ENCODE results near the gene ICOSLG. TPM values are rescaled to one million over a fixed set of nuclear protein-coding genes. Genes with fewer than 3 reads are reported as not detected.
"Not testable (repeated sequence)": the region's sequence is repeated elsewhere in the genome, so short reads cannot be mapped to it uniquely, and the experiment has no call there.

ICOSLG gene
- total RNA-seq, 6 donors from 2014 or later: 1.8 to 16.4 (median 9.0) TPM

DNA sequence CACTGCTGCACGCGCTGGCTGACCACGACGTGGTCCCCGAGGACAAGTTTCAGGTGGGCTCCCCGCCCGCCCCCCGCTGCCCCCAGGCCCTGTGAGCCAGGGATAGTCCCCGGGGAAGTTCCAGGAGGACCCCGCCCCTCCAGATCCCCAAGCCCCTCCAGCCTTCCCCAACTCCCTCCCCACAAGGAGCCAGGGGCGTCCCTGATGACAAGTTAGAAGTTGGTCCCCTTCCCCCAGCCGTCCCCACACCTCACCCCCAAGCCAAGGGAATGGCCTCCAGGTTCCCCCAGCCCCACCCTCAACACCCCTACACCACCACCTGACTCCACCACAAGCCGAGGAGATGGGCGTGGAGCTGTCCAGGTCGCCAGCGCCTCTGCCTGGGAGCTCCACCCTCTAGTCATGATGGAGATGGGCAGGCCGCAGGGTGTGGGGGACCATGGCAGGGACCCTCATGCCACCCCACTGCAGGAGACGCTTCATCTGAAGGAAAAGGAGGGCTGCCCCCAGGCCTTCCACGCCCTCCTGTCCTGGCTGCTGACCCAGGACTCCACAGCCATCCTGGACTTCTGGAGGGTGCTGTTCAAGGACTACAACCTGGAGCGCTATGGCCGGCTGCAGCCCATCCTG, 45.5 kb upstream of the ICOSLG start:
- no peaks in the 10 kb centered on the region for H3K9me3 ChIP-seq
- H3K27me3 ChIP-seq: peaks cover 0 to 20% (median 3%) of the 10 kb centered on the region in 4 donors
- TF ChIP-seq POLR2AphosphoS5 (IDR thresholded peaks at IDR 0.05) (no peak), POLR2A (IDR thresholded peaks at IDR 0.05) (no peak), EP300 (IDR thresholded peaks at IDR 0.05) (no peak)
- TF ChIP-seq, protein P1, sequence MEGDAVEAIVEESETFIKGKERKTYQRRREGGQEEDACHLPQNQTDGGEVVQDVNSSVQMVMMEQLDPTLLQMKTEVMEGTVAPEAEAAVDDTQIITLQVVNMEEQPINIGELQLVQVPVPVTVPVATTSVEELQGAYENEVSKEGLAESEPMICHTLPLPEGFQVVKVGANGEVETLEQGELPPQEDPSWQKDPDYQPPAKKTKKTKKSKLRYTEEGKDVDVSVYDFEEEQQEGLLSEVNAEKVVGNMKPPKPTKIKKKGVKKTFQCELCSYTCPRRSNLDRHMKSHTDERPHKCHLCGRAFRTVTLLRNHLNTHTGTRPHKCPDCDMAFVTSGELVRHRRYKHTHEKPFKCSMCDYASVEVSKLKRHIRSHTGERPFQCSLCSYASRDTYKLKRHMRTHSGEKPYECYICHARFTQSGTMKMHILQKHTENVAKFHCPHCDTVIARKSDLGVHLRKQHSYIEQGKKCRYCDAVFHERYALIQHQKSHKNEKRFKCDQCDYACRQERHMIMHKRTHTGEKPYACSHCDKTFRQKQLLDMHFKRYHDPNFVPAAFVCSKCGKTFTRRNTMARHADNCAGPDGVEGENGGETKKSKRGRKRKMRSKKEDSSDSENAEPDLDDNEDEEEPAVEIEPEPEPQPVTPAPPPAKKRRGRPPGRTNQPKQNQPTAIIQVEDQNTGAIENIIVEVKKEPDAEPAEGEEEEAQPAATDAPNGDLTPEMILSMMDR (IDR thresholded peaks at IDR 0.05): no peak
- whole genome bisulfite sequencing, 2 donors: 66 to 76% methylated on average over 6 to 18 of the region's 21 CpGs
- H3K27ac ChIP-seq: no peak overlapping the region
- ATAC-seq (ENCODE audit: low FRiP score in 2 of 2): no peak
- no peaks in the 10 kb centered on the region for H3K36me3 ChIP-seq
- peaks cover 5 to 12% (median 8%) of the 10 kb centered on the region in 4 donors for H3K4me1 ChIP-seq
- H3K4me3 ChIP-seq: no peak overlapping the region
- peak in 1 of 2 donors; percentile 66 for DNase-seq

DNA sequence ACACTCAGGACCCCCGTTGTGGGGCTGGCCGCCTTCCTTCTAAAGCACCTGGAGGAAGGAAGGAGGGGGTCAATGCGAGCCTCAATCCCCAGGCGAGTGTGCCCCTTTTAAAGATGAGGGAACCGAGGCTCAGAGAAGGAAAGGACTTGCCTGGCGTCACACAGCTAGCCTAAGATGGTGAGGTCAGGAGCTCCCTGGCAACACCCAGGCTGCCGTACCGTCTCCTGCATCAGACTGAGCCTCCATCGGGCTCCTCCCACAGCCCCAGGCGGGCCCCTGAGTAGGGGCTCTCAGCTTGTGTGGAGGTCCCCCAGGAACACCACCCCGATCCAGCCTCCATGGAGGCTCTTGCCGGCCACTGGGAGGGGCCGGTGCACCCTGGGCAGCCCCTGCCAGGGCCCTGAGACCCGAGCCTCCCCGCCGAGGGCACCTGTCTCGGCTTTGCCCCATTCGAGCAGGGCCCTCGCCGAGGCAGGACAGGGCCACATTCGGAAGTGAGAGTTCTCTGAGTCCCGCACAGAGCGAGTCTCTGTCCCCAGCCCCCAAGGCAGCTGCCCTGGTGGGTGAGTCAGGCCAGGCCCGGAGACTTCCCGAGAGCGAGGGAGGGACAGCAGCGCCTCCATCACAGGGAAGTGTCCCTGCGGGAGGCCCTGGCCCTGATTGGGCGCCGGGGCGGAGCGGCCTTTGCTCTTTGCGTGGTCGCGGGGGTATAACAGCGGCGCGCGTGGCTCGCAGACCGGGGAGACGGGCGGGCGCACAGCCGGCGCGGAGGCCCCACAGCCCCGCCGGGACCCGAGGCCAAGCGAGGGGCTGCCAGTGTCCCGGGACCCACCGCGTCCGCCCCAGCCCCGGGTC, 44.6 kb upstream of the ICOSLG start, which contains the start of gene AIRE:
Gene AIRE, plus strand, starts transcription at position 739 of the 855 bp plus-strand sequence. CDS start 131 bp downstream, outside the sequence.
- TF ChIP-seq POLR2A (IDR thresholded peaks at IDR 0.05) (no peak), POLR2AphosphoS5 (IDR thresholded peaks at IDR 0.05) (no peak)
- TF ChIP-seq, protein P1 (IDR thresholded peaks at IDR 0.05): no peak
- peak in 1 of 2 donors; percentile 84 for DNase-seq
- H3K36me3 ChIP-seq: no peaks in the 10 kb centered on the region
- H3K27me3 ChIP-seq: peaks cover 0 to 20% (median 3%) of the 10 kb centered on the region in 4 donors
- H3K27ac ChIP-seq: no peak within 1 kb of the TSS
- peak within 1 kb of the TSS in 1 of 4 donors; percentile 17 for H3K4me3 ChIP-seq
- peak in 1 of 2 donors; percentile 29 for ATAC-seq (ENCODE audit: low FRiP score in 2 of 2)
- no peaks in the 10 kb centered on the region for H3K9me3 ChIP-seq
- WGBS, 2 donors: 49 to 94% methylated on average over 5 to 42 of the region's 56 CpGs
- H3K4me1 ChIP-seq: peaks cover 5 to 12% (median 8%) of the 10 kb centered on the region in 4 donors

DNA sequence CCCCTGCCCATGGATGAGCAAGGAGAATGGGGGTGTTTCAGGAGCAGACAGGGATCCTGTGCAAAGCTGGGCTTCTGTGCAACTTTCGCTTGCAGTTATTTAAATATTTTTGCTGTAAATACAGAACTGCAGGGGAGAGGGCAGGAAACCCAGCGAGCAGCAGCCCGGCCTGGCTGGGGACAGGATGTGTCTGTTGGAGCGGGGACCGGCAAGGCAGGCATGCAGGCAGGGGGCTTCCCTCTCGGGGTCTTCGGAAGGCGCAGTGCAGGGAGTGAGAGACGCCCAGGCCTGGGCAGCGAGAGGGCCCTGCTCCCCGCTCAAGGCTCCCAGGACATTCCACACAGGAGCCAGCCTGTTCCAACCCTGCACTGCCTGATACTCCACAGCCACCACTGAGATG, 43.2 kb upstream of the ICOSLG start:
- Histone ChIP-seq H3K27ac (no peak overlapping the region), H3K9me3 (no peaks in the 10 kb centered on the region), H3K36me3 (no peaks in the 10 kb centered on the region), H3K4me1 (peaks cover 5 to 12% (median 8%) of the 10 kb centered on the region in 4 donors), H3K27me3 (peaks cover 0 to 20% (median 3%) of the 10 kb centered on the region in 4 donors), H3K4me3 (no peak overlapping the region)
- ATAC-seq (ENCODE audit: low FRiP score in 2 of 2) (no peak), DNase-seq (peak in 1 of 2 donors; percentile 55)
- TF ChIP-seq, protein P1 (IDR thresholded peaks at IDR 0.05): no peak
- TF ChIP-seq POLR2AphosphoS5 (IDR thresholded peaks at IDR 0.05) (no peak), POLR2A (IDR thresholded peaks at IDR 0.05) (no peak), EP300 (IDR thresholded peaks at IDR 0.05) (no peak)
- 55 to 58% methylated on average over 11 of the region's 11 CpGs for WGBS, 2 donors

DNA sequence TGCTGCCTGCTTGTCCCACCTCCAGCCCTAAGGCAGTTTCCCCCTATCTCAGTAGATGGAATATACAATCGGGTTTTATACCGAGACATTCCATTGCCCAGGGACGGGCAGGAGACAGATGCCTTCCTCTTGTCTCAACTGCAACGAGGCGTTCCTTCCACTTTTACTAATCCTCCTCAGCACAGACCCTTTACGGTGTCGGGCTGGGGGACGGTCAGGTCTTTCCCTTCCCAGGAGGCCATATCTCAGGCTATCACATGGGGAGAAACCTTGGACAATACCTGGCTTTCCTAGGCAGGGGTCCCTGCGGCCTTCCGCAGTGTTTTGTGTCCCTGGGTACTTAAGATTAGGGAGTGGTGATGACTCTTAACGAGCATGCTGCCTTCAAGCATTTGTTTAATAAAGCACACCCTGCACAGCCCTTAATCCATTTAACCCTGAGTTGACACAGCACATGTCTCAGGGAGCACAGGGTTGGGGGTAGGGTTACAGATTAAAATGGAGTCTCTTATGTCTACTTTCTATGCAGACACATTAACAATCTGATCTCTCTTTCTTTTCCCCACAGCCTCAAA, 42.6 kb upstream of the ICOSLG start:
- H3K27ac ChIP-seq; DNase-seq; H3K9me3 ChIP-seq; H3K4me3 ChIP-seq; H3K36me3 ChIP-seq; ATAC-seq (ENCODE audit: low FRiP score in 2 of 2): not testable (repeated sequence)
- Histone ChIP-seq H3K4me1 (peaks cover 5 to 12% (median 8%) of the 10 kb centered on the region in 4 donors), H3K27me3 (peaks cover 0 to 20% (median 3%) of the 10 kb centered on the region in 4 donors)
- WGBS, 2 donors: 48 to 65% methylated on average over 11 of the region's 11 CpGs

DNA sequence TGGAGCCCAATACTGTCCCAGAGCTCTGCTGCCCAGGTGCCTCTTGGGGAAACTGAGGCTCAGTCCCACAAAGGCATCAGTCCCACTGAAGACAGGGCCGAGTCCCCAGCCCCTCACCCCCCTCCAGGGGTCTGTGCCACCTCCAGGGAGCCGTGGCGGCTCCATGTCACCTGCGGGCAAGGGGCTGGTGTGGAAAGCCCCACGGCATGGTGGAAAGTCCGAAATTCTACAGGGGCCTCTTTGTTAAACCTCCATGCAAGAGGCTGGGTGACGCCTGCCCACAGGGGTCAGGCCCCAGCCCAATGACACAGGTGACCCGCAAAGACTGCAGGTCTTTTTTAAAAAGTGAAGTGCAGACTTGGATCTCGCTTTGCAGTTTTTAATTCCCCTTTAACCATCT, 41.6 kb upstream of the ICOSLG start:
- 84 to 93% methylated on average over 4 to 8 of the region's 9 CpGs for WGBS, 2 donors
- H3K36me3 ChIP-seq: no peaks in the 10 kb centered on the region
- TF ChIP-seq POLR2AphosphoS5 (IDR thresholded peaks at IDR 0.05) (no peak), POLR2A (IDR thresholded peaks at IDR 0.05) (no peak), EP300 (IDR thresholded peaks at IDR 0.05) (no peak)
- DNase-seq: peak in 1 of 2 donors; percentile 71
- H3K9me3 ChIP-seq: no peaks in the 10 kb centered on the region
- no peak overlapping the region for H3K4me3 ChIP-seq
- peaks cover 5 to 12% (median 8%) of the 10 kb centered on the region in 4 donors for H3K4me1 ChIP-seq
- no peak overlapping the region for H3K27ac ChIP-seq
- H3K27me3 ChIP-seq: peaks cover 0 to 18% (median 3%) of the 10 kb centered on the region in 4 donors
- ATAC-seq (ENCODE audit: low FRiP score in 2 of 2): no peak

Data from upper lobe of left lung (tissue), 6 donors.